Esophagus (tissue), 2 donors: Measurements from ENCODE around the gene TSHZ2. TPM values are rescaled to one million over a fixed set of nuclear protein-coding genes. Genes with fewer than 3 reads are reported as not detected.

ENCODE experiments used
- H3K27ac ChIP-seq, 2 donors: one replicate each; pipeline ENCODE4 v1.5.1; 2013; ENCODE audit warnings: low read depth in 2 of 2, mild to moderate bottlenecking in 2 of 2, inconsistent platforms in 1 of 2, low read length in 1 of 2, moderate library complexity in 1 of 2
- H3K27me3 ChIP-seq, 2 donors: one replicate each; pipeline ENCODE4 v1.6.1; 2013; ENCODE audit warnings: low read length in 2 of 2, control low read depth in 1 of 2, mild to moderate bottlenecking in 1 of 2; ENCODE audit not compliant: insufficient read depth in 2 of 2, control insufficient read depth in 1 of 2
- H3K36me3 ChIP-seq, 2 donors: one replicate each; pipeline ENCODE4 v1.6.1; 2013; ENCODE audit warnings: low read length in 1 of 2; ENCODE audit not compliant: control insufficient read depth in 2 of 2, insufficient read depth in 2 of 2
- H3K4me1 ChIP-seq, 2 donors: one replicate each; pipeline ENCODE4 v1.6.1; 2013; ENCODE audit warnings: low read length in 1 of 2; ENCODE audit not compliant: control insufficient read depth in 2 of 2, insufficient read depth in 2 of 2
- H3K4me3 ChIP-seq, 2 donors: one replicate each; pipeline ENCODE4 v1.5.1; 2013; ENCODE audit warnings: low read length in 2 of 2, mild to moderate bottlenecking in 2 of 2, low read depth in 1 of 2, moderate library complexity in 1 of 2
- H3K9me3 ChIP-seq, 2 donors: one replicate each; pipeline ENCODE4 v1.6.1; 2013; ENCODE audit warnings: mild to moderate bottlenecking in 2 of 2, low read depth in 1 of 2, low read length in 1 of 2, moderate library complexity in 1 of 2; ENCODE audit not compliant: control insufficient read depth in 2 of 2, insufficient read depth in 1 of 2
- WGBS, 2 donors: extraction: QIAGEN DNeasy Blood & Tissue Kit; methylation state at CpG; one replicate each; pipeline ENCODE4 v1.1.7; 2013; 5-methylcytosine and 5-hydroxymethylcytosine counted together
- polyA plus RNA-seq, 2 donors: library from polyadenylated mRNA; stranded (reverse); fragments of 200-250 nt; gene quantifications; one replicate each; pipeline ENCODE4 v1.2.3, GENCODE V29; 2013
- donor health status: healthy with polysubstance abuse.
- donor health status: Bipolar disorder and iron deficiency.

Gene TSHZ2
- polyA plus RNA-seq, 2 donors = 4.6 to 11.7 TPM

- H3K9me3 ChIP-seq = no peaks in the 10 kb centered on the region
- no peaks in the 10 kb centered on the region for H3K4me1 ChIP-seq
- H3K27ac ChIP-seq = no peak overlapping the region
- H3K4me3 ChIP-seq = no peak overlapping the region
- H3K36me3 ChIP-seq = no peaks in the 10 kb centered on the region
- no peaks in the 10 kb centered on the region for H3K27me3 ChIP-seq
These were observed 180.1 kb downstream of the TSHZ2 start for GRCh38 chr20:53152228-53152627.

- Histone ChIP-seq H3K4me3 (no peak overlapping the region), H3K27ac (no peak overlapping the region), H3K36me3 (no peaks in the 10 kb centered on the region), H3K27me3 (no peaks in the 10 kb centered on the region), H3K4me1 (no peaks in the 10 kb centered on the region), H3K9me3 (no peaks in the 10 kb centered on the region)
- WGBS, 2 donors = 72 to 85% methylated on average over 2 of the region's 2 CpGs
These were observed 182.4 kb downstream of the TSHZ2 start for GRCh38 chr20:53154540-53154939.

- no peak overlapping the region for H3K27ac ChIP-seq
- 88 to 91% methylated on average over 11 of the region's 11 CpGs for WGBS, 2 donors
These were observed 185.6 kb downstream of the TSHZ2 start for GRCh38 chr20:53157443-53158408.

GRCh38 chr20:53159160-53159559 is 187.0 kb downstream of the TSHZ2 start:
- 54 to 60% methylated on average over 1 of the region's 1 CpG for WGBS, 2 donors

More at GRCh38 chr20:53157443-53158408, 185.6 kb downstream of the TSHZ2 start:
- Histone ChIP-seq H3K4me3 (no peak overlapping the region), H3K36me3 (no peaks in the 10 kb centered on the region), H3K9me3 (no peaks in the 10 kb centered on the region), H3K27me3 (no peaks in the 10 kb centered on the region), H3K4me1 (peaks cover 0 to 2% of the 10 kb centered on the region in 2 donors)

GRCh38 chr20:53161073-53161472 is 188.9 kb downstream of the TSHZ2 start:
- Histone ChIP-seq H3K27ac (no peak overlapping the region), H3K27me3 (no peaks in the 10 kb centered on the region), H3K4me1 (peaks cover 0 to 2% of the 10 kb centered on the region in 2 donors), H3K9me3 (no peaks in the 10 kb centered on the region), H3K36me3 (no peaks in the 10 kb centered on the region), H3K4me3 (no peak overlapping the region)
- WGBS, 2 donors = 92 to 97% methylated on average over 3 of the region's 3 CpGs

More at GRCh38 chr20:53159160-53159559, 187.0 kb downstream of the TSHZ2 start:
- no peaks in the 10 kb centered on the region for H3K9me3 ChIP-seq
- no peaks in the 10 kb centered on the region for H3K36me3 ChIP-seq
- H3K27ac ChIP-seq = no peak overlapping the region
- H3K27me3 ChIP-seq = no peaks in the 10 kb centered on the region
- H3K4me3 ChIP-seq = no peak overlapping the region
- peaks cover 0 to 2% of the 10 kb centered on the region in 2 donors for H3K4me1 ChIP-seq

GRCh38 chr20:53161473-53161872 is 189.3 kb downstream of the TSHZ2 start:
- H3K4me3 ChIP-seq = no peak overlapping the region
- no peaks in the 10 kb centered on the region for H3K9me3 ChIP-seq
- H3K4me1 ChIP-seq = peaks cover 0 to 2% of the 10 kb centered on the region in 2 donors
- no peak overlapping the region for H3K27ac ChIP-seq
- no peaks in the 10 kb centered on the region for H3K36me3 ChIP-seq
- no peaks in the 10 kb centered on the region for H3K27me3 ChIP-seq
- 69 to 78% methylated on average over 4 of the region's 4 CpGs for WGBS, 2 donors

- Histone ChIP-seq H3K27me3 (no peaks in the 10 kb centered on the region), H3K4me3 (no peak overlapping the region), H3K27ac (no peak overlapping the region), H3K9me3 (no peaks in the 10 kb centered on the region), H3K4me1 (peaks cover 0 to 2% of the 10 kb centered on the region in 2 donors), H3K36me3 (no peaks in the 10 kb centered on the region)
- 25 to 28% methylated on average over 13 of the region's 13 CpGs for WGBS, 2 donors
These were observed 190.2 kb downstream of the TSHZ2 start for GRCh38 chr20:53162251-53162835.

GRCh38 chr20:53163486-53163885 is 191.3 kb downstream of the TSHZ2 start:
- no peaks in the 10 kb centered on the region for H3K36me3 ChIP-seq
- no peak overlapping the region for H3K4me3 ChIP-seq
- H3K4me1 ChIP-seq = peaks cover 0 to 2% of the 10 kb centered on the region in 2 donors
- H3K9me3 ChIP-seq = no peaks in the 10 kb centered on the region
- no peak overlapping the region for H3K27ac ChIP-seq
- no peaks in the 10 kb centered on the region for H3K27me3 ChIP-seq
- 80 to 85% methylated on average over 3 of the region's 3 CpGs for WGBS, 2 donors

GRCh38 chr20:53164072-53164471 is 191.9 kb downstream of the TSHZ2 start:
- Histone ChIP-seq H3K4me3 (no peak overlapping the region), H3K36me3 (no peaks in the 10 kb centered on the region), H3K27me3 (no peaks in the 10 kb centered on the region), H3K27ac (no peak overlapping the region), H3K9me3 (no peaks in the 10 kb centered on the region), H3K4me1 (peaks cover 0 to 2% of the 10 kb centered on the region in 2 donors)
